ENCODE results near the gene GABPA. TPM values are rescaled to one million over a fixed set of nuclear protein-coding genes. Genes with fewer than 3 reads are reported as not detected.

The GABPA gene
- total and polyA plus RNA-seq, 9 of the 15 experiments (the other 6 are each of a cell fraction or from before 2014, with no cell fraction given), result 8.9 to 35.7 (median 22.8) TPM

- Histone ChIP-seq H3K4me3 (peak overlapping the region; percentile 93), H3K9me3 (replicated peaks; ENCODE audit: control insufficient read depth, insufficient read depth, low read depth, low read length) (no peaks in the 10 kb centered on the region), H3K9me1 (ENCODE audit: control insufficient read depth, insufficient read depth, low read length) (no peaks in the 10 kb centered on the region), H3K27me3 (ENCODE audit: control insufficient read depth in 2 of 2, insufficient read depth in 2 of 2, low read length in 2 of 2) (no peaks in the 10 kb centered on the region; a peak in 1 of 5 replicates), H3K27ac (ENCODE audit: extremely low read depth, low read depth, low read length) (peak overlapping the region; percentile 98), H3K9ac (ENCODE audit: insufficient read depth in 1 of 2, low read depth in 2 of 2, low read length in 2 of 2) (peak overlapping the region; percentile 92 to 97), H2AFZ (ENCODE audit: low read depth, low read length) (peak overlapping the region; percentile 98), H3K79me2 (ENCODE audit: control insufficient read depth, insufficient read depth, low read length) (peaks cover 90% of the 10 kb centered on the region), H3K4me1 (replicated peaks in 1 of 2; ENCODE audit: control insufficient read depth in 2 of 2, insufficient read depth in 2 of 2, low read length in 2 of 2) (peaks cover 7 to 21% of the 10 kb centered on the region in 2 experiments; a peak in 4 of 5 replicates), H3K36me3 (ENCODE audit: control insufficient read depth, insufficient read depth, low read length) (peaks cover 29% of the 10 kb centered on the region), H3K4me2 (ENCODE audit: insufficient read depth, low read length) (peak overlapping the region; percentile 98), H4K20me1 (replicated peaks; ENCODE audit: control insufficient read depth, insufficient read depth, low read length) (no peaks in the 10 kb centered on the region; the same call in 1 of the 2 replicates)
- intact Hi-C loops (cut with micrococcal nuclease), result loop anchor here (1.0 to 2.0 kb wide), 2 partner anchors 65 to 128 kb away; no protein-coding TSS in a partner anchor
- ATAC-seq (peak; percentile 79), FAIRE-seq (peak; percentile 64), DNase-seq (ENCODE audit: extremely low read depth in 1 of 4, low spot score in 3 of 4) (peak in 3 of 4 experiments; percentile 74 to 91 (median 81))
- under 1% methylated on average over 28 of the region's 48 CpGs for WGBS (ENCODE audit: insufficient coverage, low coverage, missing lambda C conversion rate)
- ChIA-PET CTCF (ENCODE audit: low intra/inter-chr PET ratio) (no interaction called here), POLR2A (interaction anchor here (0.7 to 2.6 kb wide), 9 partner anchors 8 to 29 kb away, joined by 3 to 13 read pairs (median 4); no protein-coding TSS in a partner anchor)
- in situ Hi-C loops (cut with MboI), result no loop called here
- TSS peak; percentile 38 for BruUV-seq (replicated peaks)
- TF ChIP-seq NCOR1 (IDR thresholded peaks at IDR 0.05) (peak; percentile 17; the same call in 1 of the 2 replicates), KDM1A (IDR thresholded peaks at IDR 0.05) (peak; percentile 92 to 94), CBFA2T3 (IDR thresholded peaks at IDR 0.05) (peak; percentile 65), CEBPB (tag; IDR thresholded peaks at IDR 0.05) (peak; percentile 67; the same call in 1 of the 2 replicates), FOXA1 (IDR thresholded peaks at IDR 0.05; ENCODE audit: borderline replicate concordance) (0 out of 2 replicates have a peak, but pooled peaks have one; percentile 8), TCF3 (CRISPR knock-in tag; IDR thresholded peaks at IDR 0.05) (peak; percentile 47; the same call in 1 of the 2 replicates), ZNF830 (CRISPR knock-in tag; IDR thresholded peaks at IDR 0.05) (peak; percentile 56; the same call in 1 of the 2 replicates), TBP (optimal IDR thresholded peaks at IDR 0.05; ENCODE audit: low read depth, low read length) (peak; percentile 39), ZBTB7A (IDR thresholded peaks at IDR 0.05; ENCODE audit: borderline replicate concordance, control insufficient read depth, low read depth, low read length) (peak; percentile 66), SMARCC2 (IDR thresholded peaks at IDR 0.05; ENCODE audit: low read depth) (0 out of 2 replicates have a peak, but pooled peaks have one; percentile 20), CHD2 (IDR thresholded peaks at IDR 0.05; ENCODE audit: low read depth, low read length) (0 out of 2 replicates have a peak, but pooled peaks have one; percentile 15), ZNF766 (CRISPR knock-in tag; conservative IDR thresholded peaks at IDR 0.05) (peak; percentile 89), ZNF12 (CRISPR knock-in tag; IDR thresholded peaks at IDR 0.05) (no peak), ARID1B (IDR thresholded peaks at IDR 0.05) (peak; percentile 53; the same call in 1 of the 2 replicates), TBL1XR1 (IDR thresholded peaks at IDR 0.05; ENCODE audit: low read length in 2 of 2) (0 out of 4 replicates have a peak, but pooled peaks of 1 of the 2 experiments have one; percentile 23), FOXK2 (conservative IDR thresholded peaks at IDR 0.05 in 1 of 2, IDR thresholded peaks at IDR 0.05 in 1 of 2; ENCODE audit: low read depth in 2 of 2) (0 out of 4 replicates have a peak, but pooled peaks of 1 of the 2 experiments have one; percentile 59), KAT7 (CRISPR knock-in tag; IDR thresholded peaks at IDR 0.05; ENCODE audit: borderline replicate concordance) (0 out of 2 replicates have a peak, but pooled peaks have one; percentile 19), KDM4B (IDR thresholded peaks at IDR 0.05; ENCODE audit: borderline replicate concordance in 2 of 2, low read depth in 1 of 2) (peak in 1 of 2 experiments; percentile 96; a peak in 2 of 4 replicates), CREM (IDR thresholded peaks at IDR 0.05; ENCODE audit: low read depth) (peak; percentile 27; the same call in 1 of the 2 replicates), BHLHE40 (IDR thresholded peaks at IDR 0.05; ENCODE audit: low read length) (peak; percentile 52; the same call in 1 of the 2 replicates), SAFB (IDR thresholded peaks at IDR 0.05; ENCODE audit: borderline replicate concordance, low read depth, low read length) (0 out of 2 replicates have a peak, but pooled peaks have one; percentile 34), ZEB2 (IDR thresholded peaks at IDR 0.05) (no peak), SAP30 (IDR thresholded peaks at IDR 0.05; ENCODE audit: borderline replicate concordance, insufficient read depth, low read depth, low read length, poor library complexity, severe bottlenecking) (peak; percentile 19)
These were observed 1.1 kb downstream of the GABPA start for GRCh38 chr21:25735646-25736597.
